A549 (cell line): ENCODE data around the gene ZNF205.
A peak's percentile ranks its signal among the peaks of the same experiment; 100 is the strongest.

Experiments used
- FOSL2 ChIP-seq, 2 experiments: fragments of 450-650 bp in 1 of 2; fragments of >200 bp in 1 of 2; sonication (Bioruptor Twin) in 1 of 2; formaldehyde crosslinking; IDR thresholded peaks; 2 replicates each; pipeline versions ENCODE4 v1.5.0 to v1.6.1; 2016 to 2020; ENCODE audit warnings: mild to moderate bottlenecking in 1 of 2, moderate library complexity in 1 of 2
- MAZ ChIP-seq: fragments of 150-350 bp; IDR thresholded peaks from 2 replicates; pipeline ENCODE4 v1.6.1; 2014; ENCODE audit warnings: antibody characterized with exemption, low read depth, low read length, borderline replicate concordance
- NFE2L2 ChIP-seq: fragments of 150-350 bp; conservative IDR thresholded peaks from 2 replicates; pipeline ENCODE4 v1.6.1; 2014; ENCODE audit warnings: low read length
- POLR2A ChIP-seq: IDR thresholded peaks from 2 replicates; pipeline ENCODE4 v1.6.1; 2012; ENCODE audit warnings: mild to moderate bottlenecking, low read length
- RAD21 ChIP-seq, 2 experiments: fragments of >200 bp in 1 of 2; sonication (Bioruptor Twin) in 1 of 2; formaldehyde crosslinking in 1 of 2; IDR thresholded peaks in 1 of 2; conservative IDR thresholded peaks in 1 of 2; 2 replicates in 1 of 2; 3 replicates in 1 of 2; pipeline ENCODE4 v1.6.1; 2012 to 2018; ENCODE audit warnings: inconsistent platforms in 1 of 2
- SMC3 ChIP-seq: fragments of >200 bp; sonication (Bioruptor Twin); formaldehyde crosslinking; IDR thresholded peaks from 3 replicates; pipeline ENCODE4 v1.6.1; 2018; ENCODE audit warnings: inconsistent platforms
- SREBF2 ChIP-seq: fragments of 450-650 bp; IDR thresholded peaks from 2 replicates; pipeline ENCODE4 v1.6.1; 2014; ENCODE audit warnings: mild to moderate bottlenecking, moderate library complexity
- TP53 ChIP-seq: fragments of 250-450 bp; sonication (Bioruptor Pico); IDR thresholded peaks from 2 replicates; pipeline ENCODE4 v1.5.0; 2021; ENCODE audit warnings: mild to moderate bottlenecking, moderate library complexity
- ZSCAN20 ChIP-seq: fragments of 250-450 bp; sonication (Bioruptor Pico); IDR thresholded peaks from 2 replicates; pipeline ENCODE4 v1.8.0; 2022; ENCODE audit warnings: mild to moderate bottlenecking, moderate library complexity
- TF ChIP-seq, protein P1 (sequence below): fragments of >200 bp; sonication (Bioruptor Twin); formaldehyde crosslinking; IDR thresholded peaks from 3 replicates; pipeline ENCODE4 v1.6.1; 2016
- TF ChIP-seq, protein P2 (sequence below): fragments of >200 bp; sonication (Bioruptor Twin); formaldehyde crosslinking; IDR thresholded peaks from 3 replicates; pipeline ENCODE4 v1.5.1; 2016
- TF ChIP-seq, protein P3 (sequence below): fragments of 150-350 bp; IDR thresholded peaks from 2 replicates; pipeline ENCODE4 v1.6.1; 2014; ENCODE audit warnings: low read depth, mild to moderate bottlenecking, low read length
- TF ChIP-seq, protein P4 (sequence below): IDR thresholded peaks from 2 replicates; pipeline ENCODE4 v1.6.1; 2012; ENCODE audit warnings: low read depth, borderline replicate concordance
- TF ChIP-seq, protein P5 (sequence below): IDR thresholded peaks from 2 replicates; pipeline ENCODE4 v1.6.1; 2012

DNA sequence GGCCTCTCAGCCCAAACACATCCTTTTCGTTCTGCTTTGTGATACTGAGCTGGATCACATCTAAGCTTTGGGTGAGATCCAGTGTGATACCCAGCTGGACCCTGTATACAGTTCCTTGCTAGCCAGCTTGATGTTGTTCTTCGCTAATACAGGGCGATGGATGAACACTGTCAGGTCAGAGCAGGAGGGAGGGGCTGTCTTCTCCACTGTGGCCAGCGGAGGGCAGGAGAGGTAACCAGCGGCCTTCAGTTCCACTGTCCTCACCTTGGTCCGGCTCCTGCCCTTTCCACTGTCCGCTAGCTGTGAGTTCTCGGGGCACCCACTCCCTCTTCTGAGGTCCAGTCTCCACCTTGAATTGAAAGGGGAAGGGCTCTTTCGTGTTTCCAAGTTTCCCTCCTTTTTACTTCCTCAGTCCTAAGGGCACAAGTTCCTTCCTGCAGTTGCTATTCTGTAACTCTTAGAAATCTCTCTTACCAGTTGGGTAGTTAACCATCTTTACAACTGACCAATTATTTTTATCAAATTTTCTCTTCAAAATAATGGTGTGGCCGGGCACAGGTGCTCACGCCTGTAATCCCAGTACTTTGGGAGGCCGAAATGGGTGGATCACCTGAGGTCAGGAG lies 19.5 kb downstream of the ZNF205 start:
- TF ChIP-seq FOSL2 (IDR thresholded peaks at IDR 0.05): no peak
- TF ChIP-seq FOSL2 (CRISPR knock-in tag; IDR thresholded peaks at IDR 0.05): no peak
- TF ChIP-seq SMC3: 0 out of 3 replicates have a peak, but pooled peaks have one; percentile 17
- TF ChIP-seq, protein P1, sequence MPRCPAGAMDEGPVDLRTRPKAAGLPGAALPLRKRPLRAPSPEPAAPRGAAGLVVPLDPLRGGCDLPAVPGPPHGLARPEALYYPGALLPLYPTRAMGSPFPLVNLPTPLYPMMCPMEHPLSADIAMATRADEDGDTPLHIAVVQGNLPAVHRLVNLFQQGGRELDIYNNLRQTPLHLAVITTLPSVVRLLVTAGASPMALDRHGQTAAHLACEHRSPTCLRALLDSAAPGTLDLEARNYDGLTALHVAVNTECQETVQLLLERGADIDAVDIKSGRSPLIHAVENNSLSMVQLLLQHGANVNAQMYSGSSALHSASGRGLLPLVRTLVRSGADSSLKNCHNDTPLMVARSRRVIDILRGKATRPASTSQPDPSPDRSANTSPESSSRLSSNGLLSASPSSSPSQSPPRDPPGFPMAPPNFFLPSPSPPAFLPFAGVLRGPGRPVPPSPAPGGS: no peak
- TF ChIP-seq POLR2A: peak; percentile 22; the same call in 1 of the 2 replicates
- no peak for TF ChIP-seq SREBF2
- TF ChIP-seq, protein P2, sequence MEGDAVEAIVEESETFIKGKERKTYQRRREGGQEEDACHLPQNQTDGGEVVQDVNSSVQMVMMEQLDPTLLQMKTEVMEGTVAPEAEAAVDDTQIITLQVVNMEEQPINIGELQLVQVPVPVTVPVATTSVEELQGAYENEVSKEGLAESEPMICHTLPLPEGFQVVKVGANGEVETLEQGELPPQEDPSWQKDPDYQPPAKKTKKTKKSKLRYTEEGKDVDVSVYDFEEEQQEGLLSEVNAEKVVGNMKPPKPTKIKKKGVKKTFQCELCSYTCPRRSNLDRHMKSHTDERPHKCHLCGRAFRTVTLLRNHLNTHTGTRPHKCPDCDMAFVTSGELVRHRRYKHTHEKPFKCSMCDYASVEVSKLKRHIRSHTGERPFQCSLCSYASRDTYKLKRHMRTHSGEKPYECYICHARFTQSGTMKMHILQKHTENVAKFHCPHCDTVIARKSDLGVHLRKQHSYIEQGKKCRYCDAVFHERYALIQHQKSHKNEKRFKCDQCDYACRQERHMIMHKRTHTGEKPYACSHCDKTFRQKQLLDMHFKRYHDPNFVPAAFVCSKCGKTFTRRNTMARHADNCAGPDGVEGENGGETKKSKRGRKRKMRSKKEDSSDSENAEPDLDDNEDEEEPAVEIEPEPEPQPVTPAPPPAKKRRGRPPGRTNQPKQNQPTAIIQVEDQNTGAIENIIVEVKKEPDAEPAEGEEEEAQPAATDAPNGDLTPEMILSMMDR: peak; percentile 39
- TF ChIP-seq RAD21 (conservative IDR thresholded peaks at IDR 0.05 in 1 of 2, IDR thresholded peaks at IDR 0.05 in 1 of 2): peak in 1 of 2 experiments; percentile 21; a peak in 1 of 5 replicates
- no peak for TF ChIP-seq ZSCAN20
- no peak for TF ChIP-seq TP53 (CRISPR knock-in tag)
- TF ChIP-seq, protein P3, sequence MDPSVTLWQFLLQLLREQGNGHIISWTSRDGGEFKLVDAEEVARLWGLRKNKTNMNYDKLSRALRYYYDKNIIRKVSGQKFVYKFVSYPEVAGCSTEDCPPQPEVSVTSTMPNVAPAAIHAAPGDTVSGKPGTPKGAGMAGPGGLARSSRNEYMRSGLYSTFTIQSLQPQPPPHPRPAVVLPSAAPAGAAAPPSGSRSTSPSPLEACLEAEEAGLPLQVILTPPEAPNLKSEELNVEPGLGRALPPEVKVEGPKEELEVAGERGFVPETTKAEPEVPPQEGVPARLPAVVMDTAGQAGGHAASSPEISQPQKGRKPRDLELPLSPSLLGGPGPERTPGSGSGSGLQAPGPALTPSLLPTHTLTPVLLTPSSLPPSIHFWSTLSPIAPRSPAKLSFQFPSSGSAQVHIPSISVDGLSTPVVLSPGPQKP: no peak
- TF ChIP-seq MAZ: no peak
- TF ChIP-seq, protein P4, sequence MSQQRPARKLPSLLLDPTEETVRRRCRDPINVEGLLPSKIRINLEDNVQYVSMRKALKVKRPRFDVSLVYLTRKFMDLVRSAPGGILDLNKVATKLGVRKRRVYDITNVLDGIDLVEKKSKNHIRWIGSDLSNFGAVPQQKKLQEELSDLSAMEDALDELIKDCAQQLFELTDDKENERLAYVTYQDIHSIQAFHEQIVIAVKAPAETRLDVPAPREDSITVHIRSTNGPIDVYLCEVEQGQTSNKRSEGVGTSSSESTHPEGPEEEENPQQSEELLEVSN: no peak
- TF ChIP-seq NFE2L2: no peak
- TF ChIP-seq, protein P5, sequence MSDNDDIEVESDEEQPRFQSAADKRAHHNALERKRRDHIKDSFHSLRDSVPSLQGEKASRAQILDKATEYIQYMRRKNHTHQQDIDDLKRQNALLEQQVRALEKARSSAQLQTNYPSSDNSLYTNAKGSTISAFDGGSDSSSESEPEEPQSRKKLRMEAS: no peak
